OCI-LY1 (cell line): ENCODE measurements around the gene KLF5.

ENCODE experiments used
- H2AFZ ChIP-seq: fragments of 200-600 bp; sonication (generic), shearing (Covaris generic); 2 replicates; pipeline ENCODE4 v1.6.0; 2014; ENCODE audit warnings: antibody characterized with exemption, mild to moderate bottlenecking, low read length
- H3F3A ChIP-seq: fragments of 200-600 bp; sonication (generic), shearing (Covaris generic); 2 replicates; pipeline ENCODE4 v1.6.0; 2014; ENCODE audit warnings: mild to moderate bottlenecking, antibody characterized with exemption, low read length, moderate library complexity; ENCODE audit not compliant: insufficient read depth
- H3K27ac ChIP-seq: fragments of 200-600 bp; sonication (generic); 2 replicates; pipeline ENCODE4 v1.5.1; 2014; ENCODE audit warnings: low read length, mixed run types, mild to moderate bottlenecking, low read depth; ENCODE audit not compliant: poor library complexity, severe bottlenecking
- H3K27me3 ChIP-seq: fragments of 200-600 bp; sonication (generic); 2 replicates; pipeline ENCODE4 v1.6.0; 2014; ENCODE audit warnings: antibody characterized with exemption, mild to moderate bottlenecking, low read length, moderate library complexity; ENCODE audit not compliant: insufficient read depth
- H3K36me3 ChIP-seq: fragments of 200-600 bp; sonication (generic); 2 replicates; pipeline ENCODE4 v1.6.1; 2014; ENCODE audit warnings: mild to moderate bottlenecking, antibody characterized with exemption, low read length, moderate library complexity, mixed read lengths; ENCODE audit not compliant: insufficient read depth
- H3K4me1 ChIP-seq: fragments of 200-600 bp; sonication (generic); 2 replicates; pipeline ENCODE4 v1.5.1; 2014; ENCODE audit warnings: mild to moderate bottlenecking, low read length, moderate library complexity; ENCODE audit not compliant: insufficient read depth, severe bottlenecking
- H3K4me2 ChIP-seq: fragments of 200-600 bp; sonication (generic), shearing (Covaris generic); 2 replicates; pipeline ENCODE4 v1.6.1; 2014; ENCODE audit warnings: low read length
- H3K4me3 ChIP-seq: fragments of 200-600 bp; sonication (generic); 2 replicates; pipeline ENCODE4 v1.5.1; 2014; ENCODE audit warnings: low read length, low read depth, mild to moderate bottlenecking, mixed read lengths; ENCODE audit not compliant: poor library complexity, severe bottlenecking
- H3K79me2 ChIP-seq: fragments of 200-600 bp; shearing (Covaris generic); 2 replicates; pipeline ENCODE4 v1.6.1; 2016; ENCODE audit warnings: mixed run types, low read length, mixed read lengths; ENCODE audit not compliant: insufficient read depth
- H3K9ac ChIP-seq: fragments of 200-600 bp; sonication (generic), shearing (Covaris generic); 2 replicates; pipeline ENCODE4 v1.6.1; 2014; ENCODE audit warnings: mild to moderate bottlenecking, low read length, mixed read lengths
- H3K9me2 ChIP-seq: fragments of 200-600 bp; sonication (generic), shearing (Covaris generic); 2 replicates; pipeline ENCODE4 v1.6.1; 2014; ENCODE audit warnings: low read depth, mild to moderate bottlenecking, low read length, mixed read lengths
- H3K9me3 ChIP-seq: fragments of 200-600 bp; shearing (Covaris generic); 2 replicates; pipeline ENCODE4 v1.6.1; 2014; ENCODE audit warnings: low read length, mixed read lengths
- H4K20me1 ChIP-seq: fragments of 200-600 bp; sonication (generic), shearing (Covaris generic); 2 replicates; pipeline ENCODE4 v1.6.0; 2016; ENCODE audit warnings: mild to moderate bottlenecking, low read length; ENCODE audit not compliant: insufficient read depth
- EZH2 ChIP-seq: fragments of 200-600 bp; sonication (generic), shearing (Covaris generic); IDR thresholded peaks from 2 replicates; pipeline ENCODE4 v1.8.0; 2017; ENCODE audit warnings: borderline replicate concordance, mixed run types, mild to moderate bottlenecking, antibody characterized with exemption, low read length, moderate library complexity, mixed read lengths
- TF ChIP-seq, protein P1 (sequence below): fragments of 200-600 bp; sonication (generic), shearing (Covaris generic); IDR thresholded peaks from 2 replicates; pipeline ENCODE4 v1.5.1; 2017; ENCODE audit warnings: mild to moderate bottlenecking, antibody characterized with exemption, low read length, moderate library complexity, mixed read lengths

The KLF5 gene

GRCh38 chr13:73070451-73071098 lies 11.8 kb downstream of the KLF5 start:
- Histone ChIP-seq H3K4me3 (no peak overlapping the region), H3K27me3 (no peaks in the 10 kb centered on the region), H3K4me1 (no peaks in the 10 kb centered on the region), H3K27ac (no peak overlapping the region), H4K20me1 (no peaks in the 10 kb centered on the region), H3F3A (no peaks in the 10 kb centered on the region), H3K36me3 (no peaks in the 10 kb centered on the region), H3K4me2 (no peak overlapping the region), H3K9me3 (no peaks in the 10 kb centered on the region), H3K9me2 (no peaks in the 10 kb centered on the region), H3K9ac (no peak overlapping the region), H3K79me2 (no peaks in the 10 kb centered on the region), H2AFZ (no peak overlapping the region)
- TF ChIP-seq, protein P1, sequence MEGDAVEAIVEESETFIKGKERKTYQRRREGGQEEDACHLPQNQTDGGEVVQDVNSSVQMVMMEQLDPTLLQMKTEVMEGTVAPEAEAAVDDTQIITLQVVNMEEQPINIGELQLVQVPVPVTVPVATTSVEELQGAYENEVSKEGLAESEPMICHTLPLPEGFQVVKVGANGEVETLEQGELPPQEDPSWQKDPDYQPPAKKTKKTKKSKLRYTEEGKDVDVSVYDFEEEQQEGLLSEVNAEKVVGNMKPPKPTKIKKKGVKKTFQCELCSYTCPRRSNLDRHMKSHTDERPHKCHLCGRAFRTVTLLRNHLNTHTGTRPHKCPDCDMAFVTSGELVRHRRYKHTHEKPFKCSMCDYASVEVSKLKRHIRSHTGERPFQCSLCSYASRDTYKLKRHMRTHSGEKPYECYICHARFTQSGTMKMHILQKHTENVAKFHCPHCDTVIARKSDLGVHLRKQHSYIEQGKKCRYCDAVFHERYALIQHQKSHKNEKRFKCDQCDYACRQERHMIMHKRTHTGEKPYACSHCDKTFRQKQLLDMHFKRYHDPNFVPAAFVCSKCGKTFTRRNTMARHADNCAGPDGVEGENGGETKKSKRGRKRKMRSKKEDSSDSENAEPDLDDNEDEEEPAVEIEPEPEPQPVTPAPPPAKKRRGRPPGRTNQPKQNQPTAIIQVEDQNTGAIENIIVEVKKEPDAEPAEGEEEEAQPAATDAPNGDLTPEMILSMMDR: no peak
- TF ChIP-seq EZH2: no peak

DNA sequence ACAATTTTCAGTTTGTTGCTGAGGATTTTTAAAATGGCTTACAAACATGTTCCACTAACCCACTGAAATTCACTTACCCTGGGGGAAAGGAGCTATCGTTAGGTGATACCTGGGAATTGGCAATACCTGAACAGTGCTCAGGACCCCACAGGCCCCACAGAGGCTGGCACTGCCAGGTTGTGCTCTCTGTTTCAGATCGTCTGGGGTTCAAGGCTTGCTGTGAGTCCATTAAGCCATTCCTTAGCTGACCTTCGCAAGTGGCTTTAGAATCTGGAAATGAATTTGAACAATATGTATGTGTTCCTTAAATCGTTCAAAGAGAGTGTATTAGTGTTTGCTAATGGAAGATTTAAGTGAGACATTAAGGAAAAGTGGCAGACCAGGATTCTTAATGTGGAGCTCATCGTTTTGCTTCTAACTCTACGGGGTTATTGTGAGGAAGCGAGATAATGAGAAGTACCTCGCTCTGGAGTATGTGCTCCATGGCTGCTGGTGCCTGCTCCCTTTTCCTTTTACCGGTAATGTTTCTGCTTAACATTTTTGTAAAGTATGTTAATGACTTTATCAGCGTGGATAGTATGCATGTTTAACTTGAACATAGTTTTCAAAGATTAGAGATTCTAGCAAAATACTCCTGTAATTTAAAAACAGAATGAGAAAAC lies 13.6 kb downstream of the KLF5 start:
- Histone ChIP-seq H2AFZ (no peak overlapping the region), H3F3A (no peaks in the 10 kb centered on the region), H3K9me3 (no peaks in the 10 kb centered on the region), H3K79me2 (no peaks in the 10 kb centered on the region), H3K27me3 (no peaks in the 10 kb centered on the region), H3K4me2 (no peak overlapping the region), H3K4me1 (no peaks in the 10 kb centered on the region), H3K4me3 (no peak overlapping the region), H3K27ac (no peak overlapping the region), H4K20me1 (no peaks in the 10 kb centered on the region), H3K9me2 (no peaks in the 10 kb centered on the region), H3K9ac (no peak overlapping the region), H3K36me3 (no peaks in the 10 kb centered on the region)
- TF ChIP-seq EZH2: no peak
- TF ChIP-seq, protein P1: no peak

GRCh38 chr13:73073050-73073449 lies 14.2 kb downstream of the KLF5 start:
- no peaks in the 10 kb centered on the region for H3K9me2 ChIP-seq
- no peaks in the 10 kb centered on the region for H3F3A ChIP-seq
- no peaks in the 10 kb centered on the region for H3K27me3 ChIP-seq
- no peaks in the 10 kb centered on the region for H3K36me3 ChIP-seq
- H2AFZ ChIP-seq: no peak overlapping the region
- no peaks in the 10 kb centered on the region for H4K20me1 ChIP-seq
- H3K27ac ChIP-seq: no peak overlapping the region
- no peak overlapping the region for H3K9ac ChIP-seq
- no peak for TF ChIP-seq EZH2
- TF ChIP-seq, protein P1: no peak
- no peak overlapping the region for H3K4me3 ChIP-seq
- H3K4me2 ChIP-seq: no peak overlapping the region
- H3K79me2 ChIP-seq: no peaks in the 10 kb centered on the region
- no peaks in the 10 kb centered on the region for H3K9me3 ChIP-seq
- no peaks in the 10 kb centered on the region for H3K4me1 ChIP-seq
